GM19468 (cell line): ENCODE measurements around the gene HOXB4.

Experiments
- ATAC-seq: cut with Tn5 transposase; IDR thresholded peaks from one replicate; pipeline ENCODE4 v1.9.1; 2021; ENCODE audit warnings: mild to moderate bottlenecking, moderate library complexity, moderate number of reproducible peaks; ENCODE audit not compliant: unreplicated experiment; ENCODE audit errors: extremely low read depth

HOXB4 gene

GRCh38 chr17:48575066-48575582 is 3.0 kb downstream of the HOXB4 start:
- ATAC-seq = no peak

GRCh38 chr17:48574505-48575065 is 3.6 kb downstream of the HOXB4 start:
- no peak for ATAC-seq

GRCh38 chr17:48571826-48572417 is 6.2 kb downstream of the HOXB4 start:
- no peak for ATAC-seq

- no peak for ATAC-seq
Observed at GRCh38 chr17:48571024-48571818, 6.9 kb downstream of the HOXB4 start.

- no peak for ATAC-seq
Observed at GRCh38 chr17:48570325-48571023, 7.7 kb downstream of the HOXB4 start.

GRCh38 chr17:48569674-48570324 is 8.4 kb downstream of the HOXB4 start:
- ATAC-seq = no peak

- no peak for ATAC-seq
Observed at GRCh38 chr17:48569240-48569582, 8.9 kb downstream of the HOXB4 start.

- ATAC-seq = no peak
Observed at GRCh38 chr17:48568499-48569239, 9.5 kb downstream of the HOXB4 start.

GRCh38 chr17:48567646-48568354 is 10.3 kb downstream of the HOXB4 start:
- no peak for ATAC-seq

- no peak for ATAC-seq
Observed at GRCh38 chr17:48567209-48567608, 10.9 kb downstream of the HOXB4 start.

- no peak for ATAC-seq
Observed at GRCh38 chr17:48566717-48567116, 11.4 kb downstream of the HOXB4 start.

- ATAC-seq = no peak
Observed at GRCh38 chr17:48565925-48566710, 12.0 kb downstream of the HOXB4 start.

- no peak for ATAC-seq
Observed at GRCh38 chr17:48565022-48565554, 13.1 kb downstream of the HOXB4 start.

- ATAC-seq = no peak
Observed at GRCh38 chr17:48564188-48565021, 13.7 kb downstream of the HOXB4 start.

- no peak for ATAC-seq
Observed at GRCh38 chr17:48563867-48564187, 14.3 kb downstream of the HOXB4 start.

GRCh38 chr17:48563385-48563838 is 14.7 kb downstream of the HOXB4 start:
- ATAC-seq = no peak

- no peak for ATAC-seq
Observed at GRCh38 chr17:48562934-48563333, 15.2 kb downstream of the HOXB4 start.
